Suppressor macrophage (primary cell): ENCODE data around the gene PRKG2.
"Not testable (repeated sequence)": the region's sequence is repeated elsewhere in the genome, so short reads cannot be mapped to it uniquely, and the experiment has no call there.

ENCODE experiments used
- DNase-seq, 4 experiments: peaks; one replicate each; pipeline ENCODE4 v3.0.0-alpha.2; 2020 to 2022

PRKG2 gene

DNA sequence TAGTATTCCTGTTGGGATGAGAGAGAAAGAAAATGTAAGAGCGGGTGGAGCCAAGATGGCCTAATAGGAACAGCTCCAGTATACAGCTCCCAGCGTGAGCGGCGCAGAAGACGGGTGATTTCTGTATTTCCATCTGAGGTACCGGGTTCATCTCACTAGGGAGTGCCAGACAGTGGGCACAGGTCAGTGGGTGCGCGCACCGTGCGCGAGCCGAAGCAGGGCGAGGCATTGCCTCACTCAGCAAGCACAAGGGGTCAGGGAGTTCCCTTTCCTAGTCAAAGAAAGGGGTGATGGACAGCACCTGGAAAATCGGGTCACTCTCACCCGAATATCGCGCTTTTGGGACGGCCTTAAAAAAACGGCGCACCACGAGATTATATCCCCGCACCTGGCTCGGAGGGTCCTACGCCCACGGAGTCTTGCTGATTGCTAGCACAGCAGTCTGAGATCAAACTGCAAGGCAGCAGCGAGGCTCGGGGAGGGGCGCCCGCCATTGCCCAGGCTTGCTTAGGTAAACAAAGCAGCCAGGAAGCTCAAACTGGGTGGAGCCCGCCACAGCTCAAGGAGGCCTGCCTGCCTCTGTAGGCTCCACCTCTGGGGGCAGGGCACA lies 61.2 kb downstream of the PRKG2 start:
- not testable (repeated sequence) for DNase-seq

DNA sequence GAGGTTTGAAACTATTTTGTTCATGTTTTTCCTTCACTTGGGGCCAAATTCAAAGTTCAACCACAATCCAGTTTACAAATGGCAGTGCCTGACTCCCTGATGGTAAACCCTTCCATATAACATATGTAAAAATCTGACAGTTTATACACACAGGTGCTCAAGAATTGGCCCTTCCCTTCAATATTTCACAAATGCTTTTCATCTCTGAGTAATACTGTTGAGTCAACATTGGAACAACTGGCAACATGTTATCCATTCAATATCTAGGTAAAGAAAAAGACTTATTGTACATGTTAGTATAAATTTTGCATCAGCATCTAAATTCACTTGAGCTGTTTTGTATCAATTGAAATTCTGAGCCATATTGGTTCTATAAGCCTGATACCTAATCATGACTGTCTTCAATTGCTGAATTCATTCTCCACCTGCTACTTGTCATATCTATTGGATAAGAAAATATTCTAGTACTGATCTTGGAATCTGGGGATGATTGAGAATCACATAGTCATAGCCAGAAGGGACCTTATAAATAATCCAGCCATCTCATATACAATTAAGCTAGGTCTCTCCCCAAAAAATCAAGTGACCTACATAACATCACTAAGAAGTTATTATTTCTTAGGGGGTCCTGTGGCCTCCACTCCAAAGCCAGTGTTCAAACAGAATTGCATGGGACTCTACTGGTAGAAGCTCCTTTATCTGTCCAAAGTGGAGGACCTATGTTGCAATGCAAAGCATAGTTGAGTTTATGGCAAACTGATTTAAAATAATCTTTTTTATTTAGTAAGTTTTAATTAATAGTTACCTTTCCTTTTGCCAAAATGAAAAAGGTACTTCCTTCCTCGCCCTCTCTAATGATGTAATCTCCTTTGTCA lies 61.9 kb downstream of the PRKG2 start:
- DNase-seq: no peak

DNA sequence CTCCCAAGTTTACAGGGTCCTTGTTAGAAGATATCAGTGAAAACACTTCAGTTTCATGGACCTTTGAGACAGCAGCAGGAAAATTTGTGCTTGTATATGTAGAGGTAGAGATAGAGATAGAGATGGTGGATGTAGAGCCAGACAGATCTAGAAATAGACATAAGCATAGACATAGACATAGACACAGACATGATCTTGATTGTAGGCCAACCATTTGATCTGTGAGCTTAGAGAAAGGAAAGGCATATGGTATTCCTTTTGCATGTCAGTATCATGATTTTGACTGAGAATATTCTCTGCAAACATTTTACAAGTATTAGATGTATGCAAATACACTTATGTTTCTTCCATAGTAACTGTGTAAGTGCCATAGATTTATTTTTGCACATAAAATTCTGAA lies 65.0 kb downstream of the PRKG2 start:
- DNase-seq: no peak

DNA sequence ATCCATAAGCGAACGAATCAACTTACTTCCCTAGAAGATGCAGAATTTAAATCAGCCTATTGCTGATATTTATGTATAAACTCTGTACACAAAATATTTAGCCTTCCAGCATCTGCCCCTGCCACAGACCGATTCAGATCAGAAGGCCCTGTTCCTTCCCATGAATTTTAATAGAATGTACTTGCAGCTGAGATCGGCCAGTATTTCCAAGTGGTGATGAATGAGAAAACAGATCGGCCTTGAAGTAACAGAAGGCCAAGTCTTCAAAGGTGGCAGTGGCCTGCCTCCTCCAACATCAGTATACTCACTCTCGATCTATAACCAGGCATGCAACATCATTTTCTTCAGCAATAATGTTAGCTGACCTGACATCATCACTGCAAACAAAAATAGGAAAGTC lies 66.4 kb downstream of the PRKG2 start:
- DNase-seq: no peak

DNA sequence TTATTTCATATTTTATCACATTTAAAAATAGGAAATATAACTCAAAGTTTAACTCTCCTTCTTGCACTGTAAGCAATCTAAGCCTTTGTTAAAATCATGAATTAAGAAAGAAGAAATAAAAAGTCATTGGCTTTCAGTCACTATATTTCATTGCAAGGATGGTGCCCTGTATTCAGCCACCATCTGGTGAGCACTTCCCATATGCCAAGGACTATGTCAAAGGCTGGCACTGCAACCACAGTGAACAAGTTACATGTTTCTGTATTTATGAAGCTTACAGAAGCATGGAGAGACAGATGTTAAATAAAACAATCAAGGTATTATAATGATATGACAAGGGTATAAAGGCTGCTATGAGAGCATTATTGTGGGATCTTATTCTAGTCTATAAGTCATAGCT lies 68.6 kb downstream of the PRKG2 start:
- no peak for DNase-seq

DNA sequence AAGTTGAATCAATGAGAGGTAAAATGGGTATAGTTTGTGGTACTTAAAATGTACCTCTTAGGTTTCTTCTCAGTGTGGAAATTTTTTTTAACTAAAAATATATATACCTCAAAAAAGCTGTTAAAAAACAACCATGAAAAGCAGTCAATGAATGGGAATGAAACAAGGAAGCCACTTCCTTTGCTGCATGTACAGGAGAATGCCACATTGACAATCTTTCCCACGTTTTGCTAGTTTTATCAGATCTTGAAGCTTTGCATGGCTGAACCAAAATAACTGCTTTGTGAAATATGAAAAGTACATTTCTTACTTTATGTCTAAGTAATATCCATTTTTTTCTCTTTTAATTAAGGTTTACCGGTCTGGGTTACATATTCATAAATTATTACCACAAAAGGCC lies 71.8 kb downstream of the PRKG2 start:
- no peak for DNase-seq

DNA sequence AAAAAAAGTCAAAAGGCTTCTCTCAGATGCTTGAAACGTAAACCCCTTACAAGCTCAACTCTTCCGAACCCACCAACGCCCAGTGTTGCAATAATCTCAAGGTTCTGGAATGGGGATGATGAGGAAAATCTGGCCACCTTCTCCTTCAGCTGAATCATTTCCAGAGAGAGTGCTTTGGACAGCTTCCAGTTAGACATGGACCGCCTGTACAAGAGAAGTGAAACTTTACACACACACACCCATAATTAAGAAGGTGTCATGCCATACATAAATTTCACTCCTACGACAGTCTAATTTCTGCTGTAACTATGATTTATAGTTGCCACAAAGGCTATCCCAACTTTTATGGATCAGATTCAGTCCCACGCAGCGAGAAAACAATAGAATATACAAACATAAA lies 72.3 kb downstream of the PRKG2 start:
- DNase-seq: no peak

DNA sequence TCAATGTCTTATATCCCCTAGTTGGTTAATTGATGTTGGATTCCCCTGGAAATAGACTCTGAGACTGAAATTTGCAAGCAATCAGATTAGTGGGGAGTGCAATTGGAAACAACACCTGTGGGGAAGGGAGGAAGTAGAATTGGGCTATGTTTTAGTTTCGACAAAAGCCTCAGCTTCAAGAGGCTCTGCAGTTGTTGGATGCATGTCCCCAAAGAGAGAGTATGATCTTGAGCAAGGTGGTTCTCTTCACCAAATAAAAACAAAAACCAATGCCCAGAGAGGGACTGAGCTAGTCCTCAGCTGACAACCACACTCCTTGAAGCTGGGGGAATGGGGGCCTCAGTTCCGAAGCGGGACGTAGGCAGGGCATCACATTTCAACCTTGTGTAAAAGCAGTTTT lies 77.1 kb downstream of the PRKG2 start:
- no peak for DNase-seq

DNA sequence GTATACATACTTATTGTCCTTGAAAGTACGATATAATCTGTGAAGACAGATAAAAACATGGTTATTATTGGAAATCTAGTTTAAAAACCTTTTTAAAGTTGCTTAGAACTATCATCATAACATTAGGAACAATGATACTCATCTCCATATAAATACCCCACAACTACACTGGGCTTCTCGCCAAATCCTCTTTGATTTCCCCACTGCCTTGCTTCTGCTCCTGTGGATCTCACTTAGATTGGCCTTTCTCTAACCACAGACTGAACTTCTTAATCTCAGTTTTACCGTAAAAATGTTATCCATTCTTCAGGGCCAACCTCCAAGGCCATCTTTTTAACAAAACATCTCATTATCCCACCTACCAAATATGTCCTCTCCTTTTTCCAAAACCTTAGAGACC lies 77.6 kb downstream of the PRKG2 start:
- no peak for DNase-seq

DNA sequence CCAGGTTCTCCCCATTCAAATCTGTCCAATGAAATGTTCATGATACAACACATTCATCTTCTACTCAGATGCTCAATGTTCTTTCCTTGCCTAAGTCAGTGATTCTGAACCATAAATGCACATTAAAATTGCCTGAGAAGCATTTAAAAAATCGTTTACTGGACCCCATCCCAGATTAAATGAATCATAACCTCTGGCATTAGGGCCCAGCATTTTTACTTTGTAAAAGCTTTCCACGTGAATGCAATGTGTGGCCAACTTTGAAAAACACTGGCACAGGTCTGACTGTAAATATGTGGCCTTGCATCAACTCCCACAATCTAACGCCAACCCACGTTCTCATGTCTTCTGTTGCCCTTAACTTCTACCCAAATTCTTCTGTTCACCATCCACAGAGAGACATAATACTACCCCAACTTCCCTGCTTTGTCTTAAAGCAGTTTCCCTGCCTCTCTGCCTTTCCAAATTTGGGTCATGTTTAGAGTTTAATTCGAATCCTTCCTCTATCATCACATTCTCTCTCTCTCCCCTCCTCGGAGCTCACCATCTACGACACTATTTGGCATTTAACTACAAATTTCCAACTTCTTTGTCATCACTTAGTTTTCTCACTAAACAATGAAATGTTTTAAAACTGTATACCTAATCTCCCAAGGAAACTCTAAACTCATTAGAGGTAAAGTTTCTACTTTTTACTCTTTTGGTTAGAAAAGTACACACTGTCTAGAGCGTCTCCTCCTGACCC lies 78.7 kb downstream of the PRKG2 start:
- DNase-seq: no peak

DNA sequence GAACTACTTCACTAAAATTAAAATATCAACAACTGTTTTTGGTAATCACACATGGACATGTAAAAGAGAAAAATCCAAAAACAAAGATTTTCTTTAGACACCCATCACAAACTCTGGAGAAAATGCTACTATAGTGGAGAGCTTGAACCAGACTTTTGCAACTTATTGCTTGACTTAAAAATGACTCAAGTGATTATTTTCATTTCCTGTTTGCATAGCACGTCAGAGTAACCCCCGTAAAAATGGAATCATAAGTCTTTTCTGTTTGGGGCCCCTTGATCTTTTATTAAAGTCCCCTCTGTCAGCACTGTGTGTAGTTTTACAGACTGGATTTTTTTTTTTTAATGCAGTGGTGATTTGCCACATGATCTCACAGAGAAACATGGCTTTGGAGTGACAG lies 79.5 kb downstream of the PRKG2 start:
- no peak for DNase-seq

DNA sequence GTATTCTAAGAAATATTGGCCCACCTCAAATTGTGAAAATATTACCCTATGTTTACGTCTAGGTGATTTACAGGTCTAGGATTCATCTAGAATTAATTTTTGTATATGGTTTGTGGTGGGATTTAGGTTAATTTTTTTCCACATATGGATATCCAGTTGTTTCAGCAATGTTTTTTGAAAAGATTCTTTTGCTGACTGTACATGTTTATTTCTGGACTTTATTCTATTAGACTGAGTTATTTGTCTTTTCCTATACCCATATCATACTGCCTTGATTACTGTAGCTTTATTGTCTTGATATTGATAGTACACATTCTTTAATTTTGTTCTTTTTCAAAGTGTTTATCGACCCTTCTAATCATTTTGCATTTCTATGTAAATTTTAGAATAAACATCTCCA lies 83.5 kb downstream of the PRKG2 start:
- DNase-seq: no peak

DNA sequence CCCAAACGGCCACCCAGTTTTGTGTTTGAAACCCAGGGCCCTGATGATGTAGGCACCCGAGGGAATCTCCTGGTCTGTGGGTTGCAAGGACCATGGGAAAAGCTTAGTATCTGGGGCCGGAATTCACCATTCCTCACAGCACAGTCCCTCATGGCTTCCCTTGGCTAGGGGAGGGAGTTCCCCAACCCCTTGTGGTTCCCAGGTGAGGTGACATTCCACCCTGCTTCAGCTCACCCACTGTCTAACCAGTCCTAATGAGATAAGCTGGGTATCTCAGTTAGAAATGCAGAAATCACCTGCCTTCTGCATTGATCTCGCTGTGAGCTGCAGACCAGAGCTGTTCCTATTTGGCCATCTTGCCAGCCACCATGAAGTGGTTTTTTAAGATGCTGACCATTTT lies 84.0 kb downstream of the PRKG2 start:
- DNase-seq: no peak

DNA sequence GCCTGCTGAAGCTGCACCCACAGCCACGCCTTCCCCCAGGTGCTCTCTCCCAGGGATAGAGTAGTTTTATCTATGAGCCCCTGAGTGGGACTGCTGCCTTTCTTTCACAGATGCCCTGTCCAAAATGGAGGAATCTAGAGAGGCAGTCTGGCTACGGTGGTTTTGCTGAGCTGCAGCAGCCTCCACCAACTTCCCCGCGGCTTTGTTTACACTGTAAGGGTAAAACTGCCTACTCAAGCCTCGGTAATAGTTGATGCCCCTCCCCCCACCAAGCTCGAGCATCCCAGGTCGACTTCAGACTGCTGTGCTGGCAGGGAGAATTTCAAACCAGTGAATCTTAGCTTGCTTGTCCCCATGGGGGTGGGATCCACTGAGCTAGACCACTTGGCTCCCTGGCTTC lies 84.5 kb downstream of the PRKG2 start:
- no peak for DNase-seq

DNA sequence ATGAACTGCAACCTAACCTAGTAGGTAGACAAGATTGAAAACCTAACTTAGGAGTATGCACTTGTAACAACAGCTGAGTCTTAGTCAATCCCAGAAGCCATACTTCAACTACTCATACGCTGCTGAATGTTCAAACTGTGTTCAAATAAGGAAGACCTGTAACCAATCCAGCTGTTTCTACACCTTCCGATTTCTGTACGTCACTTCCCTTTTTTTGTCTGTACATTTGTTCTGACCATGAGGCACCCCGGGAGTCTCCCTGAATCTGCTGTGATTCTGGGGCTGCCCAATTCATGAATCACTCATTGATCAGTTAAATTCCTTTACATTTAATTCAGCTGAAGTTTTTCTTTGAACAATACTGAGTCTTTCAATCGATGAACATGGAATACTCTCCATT lies 95.0 kb downstream of the PRKG2 start:
- peak in 1 of 4 experiments; percentile 16 for DNase-seq

DNA sequence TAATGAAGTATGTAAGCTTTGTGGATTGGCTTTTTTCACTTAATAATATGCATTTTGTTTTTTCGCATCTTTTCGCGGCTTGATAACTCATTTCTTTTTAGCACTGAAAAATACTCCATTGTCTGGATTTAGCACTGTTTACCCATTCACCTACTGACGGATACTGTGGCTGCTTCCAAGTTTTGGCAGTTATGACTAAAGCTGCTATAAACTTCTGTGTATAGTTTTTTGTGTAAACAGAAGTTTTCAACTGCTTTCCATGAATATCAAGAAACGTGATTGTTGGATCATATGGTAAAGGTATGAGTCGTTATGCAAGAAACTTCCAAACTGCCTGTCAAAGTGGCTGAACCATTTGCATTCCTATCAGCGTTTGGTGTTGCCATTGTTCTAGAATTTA lies 96.9 kb downstream of the PRKG2 start:
- no peak for DNase-seq

DNA sequence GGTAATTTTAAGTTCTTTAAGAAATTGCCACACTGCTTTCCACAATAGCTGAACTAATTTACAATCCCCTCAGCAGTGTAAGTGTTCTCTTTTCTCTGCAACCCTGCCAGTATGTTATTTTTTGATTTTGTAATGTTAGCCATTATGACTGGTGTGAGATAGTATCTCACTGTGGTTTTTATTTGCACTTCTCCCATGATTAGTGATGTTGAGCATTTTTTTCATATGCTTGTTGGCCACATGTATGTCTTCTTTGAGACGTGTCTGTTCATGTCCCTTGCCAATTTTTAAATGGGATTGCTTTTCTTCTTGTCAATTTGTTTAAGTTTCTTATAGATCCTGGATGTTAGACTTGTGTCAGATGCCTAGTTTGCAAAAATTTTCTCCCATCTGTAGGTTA lies 98.5 kb downstream of the PRKG2 start:
- DNase-seq: no peak

DNA sequence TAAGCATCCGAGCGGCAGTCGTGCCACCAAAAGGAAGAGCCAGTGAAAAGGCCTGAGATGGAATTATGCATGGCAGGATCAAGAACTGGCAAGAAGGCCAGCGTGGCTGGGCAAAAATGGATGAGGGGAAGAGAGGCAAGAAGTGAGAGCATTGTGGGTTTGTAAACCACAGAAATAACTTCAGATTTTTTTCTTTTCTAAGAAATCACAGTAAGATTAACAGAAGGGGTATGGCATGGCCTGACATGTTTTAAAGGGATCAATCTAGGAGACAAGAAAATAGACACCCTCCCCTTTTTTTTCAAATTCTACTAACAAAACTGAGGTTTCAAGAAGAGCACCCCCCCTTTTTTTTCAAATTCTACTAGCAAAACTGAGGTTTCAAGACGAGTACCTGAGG lies 102.0 kb downstream of the PRKG2 start:
- DNase-seq: no peak

DNA sequence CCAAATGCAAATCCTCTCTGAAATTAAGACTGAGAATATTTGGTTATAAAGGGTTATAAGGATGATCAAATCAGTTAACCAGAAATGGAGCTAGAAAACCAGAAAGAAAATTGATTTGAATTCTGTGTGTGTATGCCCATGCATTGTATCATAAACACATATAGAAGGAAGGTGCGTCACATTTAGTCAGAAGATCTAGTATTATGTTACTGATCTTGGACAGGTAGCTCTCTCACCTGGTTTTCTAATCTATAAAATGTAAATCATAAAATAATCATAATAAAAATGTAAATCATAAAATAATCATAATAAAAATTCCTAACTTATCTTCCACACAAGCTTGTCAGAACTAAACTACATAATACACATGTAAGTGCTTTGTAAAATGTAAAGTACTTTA lies 105.7 kb downstream of the PRKG2 start:
- DNase-seq: no peak

DNA sequence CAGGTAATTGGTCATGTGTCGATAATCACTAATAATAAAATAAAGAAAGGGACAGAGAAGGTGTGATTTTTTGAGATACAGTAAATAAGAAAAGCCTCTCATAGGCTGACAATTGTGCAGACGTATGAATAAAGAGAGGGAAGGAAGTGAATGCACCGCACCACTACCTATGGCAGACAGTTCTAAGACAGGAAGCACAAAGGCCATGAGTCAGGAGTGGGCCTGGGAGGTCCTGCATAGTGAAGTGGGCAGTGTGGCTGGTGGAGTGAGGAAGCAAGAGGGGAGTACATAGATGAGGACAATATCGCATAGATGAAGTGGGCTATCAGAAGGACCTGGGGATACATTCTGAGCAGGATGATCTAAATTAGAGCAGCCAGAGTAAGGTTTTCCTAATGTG lies 108.9 kb downstream of the PRKG2 start:
- no peak for DNase-seq

DNA sequence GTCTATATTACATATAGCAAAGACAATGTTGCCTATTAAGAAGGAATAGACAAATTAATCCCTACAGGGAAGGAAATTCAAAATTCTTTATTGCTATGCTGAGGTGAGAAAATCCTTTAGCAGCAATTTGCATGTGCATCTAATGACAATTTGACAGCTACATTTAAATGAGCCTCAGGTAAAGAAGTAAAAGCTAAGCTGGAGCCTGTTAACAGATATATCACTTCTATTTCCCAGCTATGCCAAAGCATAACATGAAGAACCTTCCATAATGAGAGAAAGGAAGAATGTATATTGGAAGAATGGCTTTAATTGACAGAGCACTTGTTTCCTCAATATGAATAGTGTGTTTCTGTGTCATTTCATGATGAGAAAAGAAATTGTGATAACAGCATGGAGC lies 112.9 kb downstream of the PRKG2 start:
- no peak for DNase-seq

DNA sequence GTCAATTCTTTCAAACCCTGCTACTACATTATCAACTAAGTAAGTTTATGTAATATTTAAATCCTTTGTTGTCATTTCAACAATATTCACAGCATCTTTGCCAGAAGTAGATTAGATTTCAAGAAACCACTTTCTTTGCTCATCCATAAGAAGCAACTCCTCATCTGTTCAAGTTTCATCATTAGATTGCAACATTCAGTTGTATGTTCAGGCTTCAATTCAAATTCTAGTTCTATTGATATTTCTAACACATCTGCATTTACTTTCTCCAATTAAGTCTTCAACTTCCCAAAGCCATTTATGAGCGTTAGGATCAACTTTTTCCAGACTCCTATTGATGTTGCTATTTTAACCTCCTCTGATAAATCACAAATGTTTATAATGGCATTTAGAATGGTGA lies 118.5 kb downstream of the PRKG2 start:
- no peak for DNase-seq

DNA sequence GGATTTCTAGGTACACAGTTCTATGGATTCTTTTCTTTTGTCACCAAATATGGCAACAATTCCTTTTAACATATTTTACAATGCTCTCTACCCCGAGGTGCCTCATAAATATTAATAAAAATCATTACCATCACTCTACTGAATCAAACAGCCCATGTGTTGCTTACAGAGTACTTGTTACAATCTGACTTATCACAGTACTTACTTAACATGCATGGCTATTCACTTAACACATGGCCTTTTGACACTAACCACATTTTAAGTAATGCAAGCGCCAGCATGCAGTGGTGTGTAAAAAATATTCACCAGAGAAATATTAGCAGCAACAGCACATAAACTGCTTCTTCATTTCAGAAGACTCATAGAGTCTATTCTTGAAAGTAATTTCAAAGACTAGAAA lies 119.6 kb downstream of the PRKG2 start:
- no peak for DNase-seq
